ENCODE data around the gene PFKP.

Gene PFKP

GRCh38 chr10:3117486-3117885, 50.1 kb downstream of the PFKP start:
- no peak for FAIRE-seq

GRCh38 chr10:3118641-3119091, 51.3 kb downstream of the PFKP start:
- no peak for FAIRE-seq

GRCh38 chr10:3119796-3120459, 52.6 kb downstream of the PFKP start:
- FAIRE-seq, result no peak

DNA sequence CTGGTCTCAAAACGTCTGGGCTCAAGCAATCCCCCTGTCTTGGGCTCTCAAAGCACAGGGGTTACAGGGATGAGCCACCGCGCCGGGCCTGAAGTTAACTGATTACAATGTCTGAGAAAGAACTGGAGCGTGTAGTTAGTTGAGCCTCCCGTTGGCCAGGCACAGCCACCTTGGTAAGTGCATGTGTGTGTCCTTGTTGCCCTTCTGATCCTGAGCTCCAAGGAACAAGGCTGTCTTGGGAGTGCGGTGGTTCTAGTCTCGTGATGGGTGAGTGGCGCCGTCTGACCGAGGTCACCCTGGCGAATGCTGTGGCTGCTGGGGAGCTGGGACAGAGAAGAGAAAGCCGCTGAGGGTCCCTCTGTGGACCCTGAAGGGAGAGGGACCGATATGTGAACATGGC, 54.7 kb downstream of the PFKP start:
- no peak for FAIRE-seq

DNA sequence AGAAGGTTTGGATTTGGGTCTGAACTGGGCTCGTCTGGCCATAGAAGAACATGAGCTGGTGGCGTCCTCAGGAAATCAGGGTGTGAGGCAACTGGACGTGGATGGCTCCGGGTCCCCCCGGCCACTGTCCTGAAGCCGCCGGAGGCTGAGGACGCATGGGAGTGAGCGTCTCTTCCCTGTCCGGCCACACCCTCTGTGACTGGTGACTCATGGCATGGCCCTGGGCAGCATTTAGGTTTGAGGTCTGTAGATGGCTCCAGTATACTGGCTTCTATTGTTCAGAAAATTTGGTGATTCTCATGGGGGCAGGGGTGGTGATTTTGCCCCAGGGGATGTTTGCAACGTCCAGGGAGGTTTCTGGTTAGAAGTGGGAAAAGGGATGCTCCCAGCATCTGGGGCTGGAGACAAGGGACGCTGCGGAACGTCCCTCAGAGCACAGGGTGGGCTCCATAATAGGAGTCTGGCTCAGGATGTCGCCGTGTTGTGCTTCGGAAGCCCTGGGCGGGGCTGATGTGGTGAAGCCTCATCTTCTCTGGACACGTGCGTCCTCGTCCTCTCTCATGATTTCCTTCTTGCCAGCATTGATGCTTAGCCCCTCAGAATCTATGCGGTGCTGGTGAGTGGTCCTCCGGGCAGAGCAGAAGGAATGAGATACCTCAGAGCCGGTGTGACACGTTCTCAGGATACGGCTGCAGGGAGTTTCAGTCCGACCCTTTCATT, 55.3 kb downstream of the PFKP start:
- no peak for FAIRE-seq

- no peak for FAIRE-seq
These were observed 56.4 kb downstream of the PFKP start for GRCh38 chr10:3123571-3124411.

- FAIRE-seq, result no peak
These were observed 57.2 kb downstream of the PFKP start for GRCh38 chr10:3124412-3125175.

- no peak for FAIRE-seq
These were observed 58.3 kb downstream of the PFKP start for GRCh38 chr10:3125527-3126170.

- no peak for FAIRE-seq
These were observed 58.9 kb downstream of the PFKP start for GRCh38 chr10:3126249-3126648.

- FAIRE-seq, result no peak
These were observed 59.5 kb downstream of the PFKP start for GRCh38 chr10:3126741-3127346.

- FAIRE-seq, result no peak
These were observed 60.6 kb downstream of the PFKP start for GRCh38 chr10:3127921-3128320.

- FAIRE-seq, result no peak
These were observed 61.2 kb downstream of the PFKP start for GRCh38 chr10:3128379-3129130.

GRCh38 chr10:3129581-3130340, 62.4 kb downstream of the PFKP start:
- no peak for FAIRE-seq

GRCh38 chr10:3131098-3131497, 63.8 kb downstream of the PFKP start:
- no peak for FAIRE-seq

- FAIRE-seq, result no peak
These were observed 65.0 kb downstream of the PFKP start for GRCh38 chr10:3132036-3133025.

DNA sequence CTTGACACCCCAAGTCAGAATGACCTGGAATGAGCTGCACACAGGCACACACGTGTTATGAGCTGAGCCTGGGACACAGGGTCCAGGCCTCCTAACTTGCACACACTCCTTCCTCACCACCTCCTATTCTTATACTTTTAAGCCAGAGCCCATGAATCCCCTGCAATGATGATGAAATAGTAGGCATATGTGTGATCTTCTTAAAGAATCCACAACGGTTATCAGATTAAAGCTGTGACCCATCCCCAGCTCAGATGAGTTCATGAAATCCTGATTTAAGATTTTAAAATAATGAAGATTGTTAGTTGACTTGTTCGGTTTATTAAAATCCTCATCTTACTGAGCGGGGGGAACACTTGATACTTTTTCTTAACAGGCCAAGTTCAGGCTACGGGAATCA, 66.6 kb downstream of the PFKP start:
- no peak for FAIRE-seq

- no peak for FAIRE-seq
These were observed 67.7 kb downstream of the PFKP start for GRCh38 chr10:3135006-3135405.

GRCh38 chr10:3136336-3136735, 69.0 kb downstream of the PFKP start:
- no peak for FAIRE-seq

All from colon (tissue), 2 donors.